OCI-LY1 (cell line): ENCODE results near the gene RABGAP1L.

ENCODE experiments used
- CTCF ChIP-seq: fragments of 200-600 bp; sonication (generic), shearing (Covaris generic); IDR thresholded peaks from 2 replicates; pipeline ENCODE4 v1.5.1; 2017; ENCODE audit warnings: mild to moderate bottlenecking, antibody characterized with exemption, low read length, moderate library complexity, mixed read lengths
- EZH2 ChIP-seq: fragments of 200-600 bp; sonication (generic), shearing (Covaris generic); IDR thresholded peaks from 2 replicates; pipeline ENCODE4 v1.8.0; 2017; ENCODE audit warnings: borderline replicate concordance, mixed run types, mild to moderate bottlenecking, antibody characterized with exemption, low read length, moderate library complexity, mixed read lengths

- TF ChIP-seq CTCF: no peak
- no peak for TF ChIP-seq EZH2
Measured at GRCh38 chr1:174286042-174286441, 126.7 kb downstream of the RABGAP1L start.
